KBM-7 (cell line): ENCODE measurements around the gene RPL21.
"Not testable (repeated sequence)": the region's sequence is repeated elsewhere in the genome, so short reads cannot be mapped to it uniquely, and the experiment has no call there.

ENCODE experiments used
- DNase-seq: peaks from one replicate; pipeline ENCODE4 v3.0.0-alpha.2; 2015
- in situ Hi-C: fragments of 300-500 bp; cut with MboI; formaldehyde crosslinking; loops from 2 replicates; pipeline ENCODE4 v1.14.3; 2020; ENCODE audit warnings: low sequenced_read_pairs, low pct_unique_long_range_greater_than_20kb, mixed read lengths

Gene RPL21

DNA sequence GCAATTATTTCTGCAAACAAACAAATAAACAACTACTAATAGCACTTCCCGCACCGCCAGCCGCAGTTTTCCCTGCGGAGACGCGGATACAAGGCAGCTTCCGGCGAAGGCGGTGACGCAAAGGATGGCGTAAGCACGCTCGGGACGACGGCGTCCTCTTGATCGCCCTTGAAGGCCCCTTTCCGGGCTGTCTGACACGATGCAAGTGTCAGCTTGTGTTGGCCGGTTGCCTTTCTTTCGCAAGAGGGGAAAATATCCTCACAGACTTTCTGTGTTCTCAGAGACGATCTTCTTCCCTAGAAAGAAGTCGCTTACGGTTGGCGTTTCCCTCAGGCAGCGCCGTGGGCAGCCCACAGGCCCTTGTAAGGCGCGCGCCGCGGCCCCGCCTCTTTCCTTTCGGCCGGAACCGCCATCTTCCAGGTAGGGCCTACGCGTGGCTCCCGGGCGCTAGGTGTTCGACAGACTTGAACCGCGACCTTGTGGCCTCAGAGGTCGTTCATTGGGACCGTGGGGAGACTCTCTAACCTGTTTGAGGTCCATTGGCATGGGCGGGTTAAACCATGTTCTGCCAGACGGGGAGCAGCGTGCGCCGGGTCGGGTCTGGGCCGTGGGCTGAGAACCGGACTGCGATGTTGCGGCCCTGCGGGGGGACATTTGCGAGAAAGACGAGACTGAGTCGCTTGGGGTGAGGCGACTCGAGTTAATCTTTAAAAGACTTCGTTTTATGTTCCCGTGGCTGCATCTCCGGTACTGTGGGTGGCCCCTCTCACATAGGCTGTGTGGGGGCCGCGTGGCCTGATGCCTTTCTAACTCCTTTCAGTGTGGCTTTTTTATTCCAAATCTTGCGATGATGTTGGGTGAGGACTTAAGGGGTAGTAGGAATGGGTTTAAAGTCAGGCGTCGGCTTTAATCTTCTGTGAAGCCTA is at the start of gene RPL21:
RPL21 (plus strand) TSS at position 393 of the 926 bp plus-strand sequence. CDS start 2,219 bp downstream, outside the sequence.
- peak; percentile 97 for DNase-seq
- in situ Hi-C loops: no loop called here

DNA sequence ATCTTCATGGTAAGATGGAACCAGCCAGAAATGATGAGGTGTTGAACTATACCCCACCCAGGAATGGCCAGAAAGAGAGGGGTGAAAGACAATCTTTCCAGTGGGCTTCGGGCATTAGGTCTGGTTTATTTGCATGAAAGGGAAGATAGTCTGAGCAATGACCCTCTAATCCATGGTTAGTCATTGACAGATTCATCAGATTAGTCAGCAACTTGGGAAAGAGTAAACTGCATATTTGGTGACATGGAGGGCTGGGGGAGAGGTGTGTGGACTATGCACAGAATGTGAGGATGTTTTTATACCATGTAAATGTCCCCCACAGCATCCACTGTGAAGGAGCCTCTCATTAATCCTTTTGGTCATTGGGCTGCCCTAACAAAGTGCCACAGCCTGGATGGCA is 49.7 kb upstream of the RPL21 start:
- DNase-seq: no peak
- in situ Hi-C loops: no loop called here

DNA sequence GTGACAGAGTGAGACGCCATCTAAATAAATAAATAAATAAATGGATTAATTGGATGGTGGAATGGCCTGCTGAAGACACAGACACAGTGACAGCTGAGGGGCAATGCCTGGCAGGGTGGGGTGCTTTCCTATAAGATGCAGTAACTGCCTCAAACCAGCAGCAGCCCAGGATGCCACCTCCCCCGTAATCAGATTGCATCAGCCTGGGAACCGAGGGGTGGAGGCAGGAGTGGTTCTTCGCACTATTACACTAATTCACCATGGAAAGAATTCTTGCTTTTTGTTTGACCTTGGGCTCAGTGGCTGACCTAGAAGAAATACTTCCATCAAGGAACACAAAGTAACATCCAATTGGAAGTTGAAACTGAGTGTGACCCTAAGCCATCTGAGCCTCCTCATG is 48.2 kb upstream of the RPL21 start:
- in situ Hi-C loops: no loop called here
- DNase-seq: no peak

DNA sequence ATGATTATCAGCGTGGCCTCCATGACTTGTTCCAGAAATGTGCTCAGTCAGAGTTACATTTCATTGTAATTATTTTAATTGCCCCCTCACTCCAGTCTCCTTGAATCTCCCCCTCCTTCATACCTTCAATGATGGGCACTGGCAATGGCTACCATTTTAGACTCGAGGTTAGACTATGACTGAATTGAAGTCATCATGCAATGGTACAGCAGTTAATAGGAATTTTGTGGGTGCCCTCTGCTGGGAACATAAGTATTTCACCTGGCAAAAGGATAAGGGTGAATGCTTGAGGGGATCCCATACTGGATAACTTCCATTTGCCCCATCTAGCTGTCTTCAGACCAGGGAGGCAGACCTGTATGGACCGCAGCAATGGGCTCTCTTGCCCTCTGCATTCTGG is 47.5 kb upstream of the RPL21 start:
- in situ Hi-C loops: no loop called here
- no peak for DNase-seq

DNA sequence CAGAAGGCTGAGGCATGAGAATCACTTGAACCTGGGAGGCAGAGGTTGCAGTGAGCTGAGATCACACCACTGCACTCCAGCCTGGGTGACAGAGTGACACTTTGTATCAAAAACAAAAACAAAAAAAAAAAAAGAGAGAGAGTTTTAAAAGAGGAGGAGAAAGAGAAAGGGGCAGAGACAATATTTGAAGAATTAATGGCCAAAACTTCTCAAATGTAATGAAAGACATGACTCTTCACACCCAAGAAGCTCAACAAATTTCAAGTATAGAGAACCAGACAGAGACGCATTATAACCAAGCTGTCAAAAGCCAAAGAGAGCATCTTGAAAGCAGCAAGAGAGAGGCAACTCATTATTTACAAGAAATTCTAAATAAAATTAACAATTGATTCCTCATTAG is 42.8 kb upstream of the RPL21 start:
- no peak for DNase-seq
- in situ Hi-C loops: no loop called here

DNA sequence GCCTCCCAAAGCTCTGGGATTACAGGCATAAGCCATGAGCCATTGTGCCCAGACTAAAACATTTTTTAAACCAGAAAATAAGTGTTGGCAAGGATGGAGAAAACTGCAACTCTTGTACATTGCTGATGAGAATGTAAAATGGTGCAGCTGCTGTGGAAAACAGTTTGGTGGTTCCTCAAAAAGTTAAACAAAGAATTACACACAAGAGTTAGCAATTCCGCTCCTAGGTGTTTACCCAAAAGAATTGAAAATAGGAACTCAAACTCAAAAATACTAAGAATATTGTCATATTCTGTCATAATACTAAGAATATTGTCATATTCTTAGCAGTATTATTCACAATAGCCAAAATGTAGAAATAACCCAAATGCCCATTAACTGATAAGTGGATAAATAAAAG is 40.1 kb upstream of the RPL21 start:
- DNase-seq: no peak
- in situ Hi-C loops: no loop called here

DNA sequence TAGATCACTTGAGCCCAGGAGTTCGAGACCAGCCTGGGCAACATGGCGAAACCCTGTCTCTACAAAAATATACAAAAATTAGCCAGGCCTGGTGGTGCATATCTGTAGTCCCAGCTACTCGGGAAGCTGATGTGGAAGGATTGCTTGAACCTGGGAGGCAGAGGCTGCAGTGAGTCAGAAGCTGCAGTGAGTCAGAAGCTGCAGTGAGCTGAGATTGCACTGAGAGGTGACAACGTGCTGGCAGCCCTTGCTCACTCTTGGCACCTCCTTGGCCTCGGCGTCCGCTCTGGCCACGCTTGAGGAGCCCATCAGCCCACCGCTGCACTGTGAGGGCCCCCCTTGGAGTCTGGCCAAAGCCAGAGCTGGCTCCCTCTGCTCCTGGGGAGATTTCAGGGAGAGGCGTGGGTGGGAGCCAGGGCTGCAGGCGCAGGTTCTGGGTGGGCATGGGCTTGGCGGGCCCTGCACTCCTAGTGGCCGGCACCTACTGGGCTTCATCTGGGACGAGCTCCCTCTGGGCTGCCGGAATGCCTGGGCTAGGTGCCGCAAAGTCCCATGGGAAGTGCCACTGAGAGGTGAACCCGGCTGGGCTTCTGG is 39.5 kb upstream of the RPL21 start:
- in situ Hi-C loops: no loop called here
- no peak for DNase-seq

DNA sequence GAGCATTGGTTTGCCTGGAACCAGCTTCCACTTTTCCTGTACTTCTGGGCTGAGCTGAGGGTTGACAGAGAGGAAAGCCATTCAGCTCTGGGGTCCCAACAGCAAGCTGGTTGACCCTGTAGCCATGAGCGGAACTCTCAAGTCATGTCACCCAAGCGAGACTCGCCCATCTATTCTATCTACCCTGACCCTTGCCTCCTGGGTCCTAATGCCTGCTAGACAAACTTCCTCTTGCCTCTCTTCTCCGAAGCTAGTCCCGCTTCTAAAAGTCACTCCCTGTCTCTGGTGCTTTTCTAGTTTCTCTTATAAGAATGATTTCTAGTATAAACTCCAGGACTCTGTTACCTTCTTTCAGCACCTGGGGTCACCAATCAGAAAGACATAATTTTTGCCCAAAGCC is 38.0 kb upstream of the RPL21 start:
- DNase-seq, in situ Hi-C loops: not testable (repeated sequence)

DNA sequence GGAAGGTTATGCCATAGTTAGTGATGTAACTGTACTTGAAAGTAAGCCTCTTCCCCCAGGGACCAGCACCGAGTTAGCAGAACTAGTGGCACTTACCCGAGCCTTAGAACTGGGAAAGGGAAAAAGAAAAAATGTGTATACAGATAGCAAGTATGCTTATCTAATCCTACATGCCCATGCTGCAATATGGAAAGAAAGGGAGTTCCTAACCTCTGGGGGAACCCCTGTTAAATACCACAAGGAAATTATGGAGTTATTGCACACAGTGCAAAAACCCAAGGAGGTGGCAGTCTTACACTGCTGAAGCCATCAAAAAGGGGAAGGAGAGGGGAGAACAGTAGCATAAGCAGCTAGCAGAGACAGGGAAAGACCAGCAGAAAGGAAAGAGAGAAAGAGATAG is 33.6 kb upstream of the RPL21 start:
- peak; percentile 35 for DNase-seq

DNA sequence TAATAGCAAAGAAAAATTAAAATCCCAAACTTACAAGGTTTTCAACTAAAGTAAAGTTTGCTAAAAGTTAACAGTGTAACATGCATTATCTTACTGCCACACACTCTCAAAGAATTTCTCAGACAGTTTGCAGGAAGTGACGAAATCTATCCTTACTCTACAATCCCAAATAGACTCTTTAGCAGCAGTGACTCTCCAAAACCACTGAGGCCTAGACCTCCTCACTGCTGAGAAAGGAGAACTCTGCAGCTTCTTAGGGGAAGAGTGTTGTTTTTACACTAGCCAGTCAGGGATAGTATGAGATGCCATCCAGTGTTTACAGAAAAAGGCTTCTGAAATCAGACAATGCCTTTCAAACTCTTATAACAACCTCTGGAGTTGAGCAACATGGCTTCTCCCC is 32.5 kb upstream of the RPL21 start:
- in situ Hi-C loops: not testable (repeated sequence)
- DNase-seq: peak; percentile 43

More for the DNA sequence above, 33.6 kb upstream of the RPL21 start:
- in situ Hi-C loops: not testable (repeated sequence)

DNA sequence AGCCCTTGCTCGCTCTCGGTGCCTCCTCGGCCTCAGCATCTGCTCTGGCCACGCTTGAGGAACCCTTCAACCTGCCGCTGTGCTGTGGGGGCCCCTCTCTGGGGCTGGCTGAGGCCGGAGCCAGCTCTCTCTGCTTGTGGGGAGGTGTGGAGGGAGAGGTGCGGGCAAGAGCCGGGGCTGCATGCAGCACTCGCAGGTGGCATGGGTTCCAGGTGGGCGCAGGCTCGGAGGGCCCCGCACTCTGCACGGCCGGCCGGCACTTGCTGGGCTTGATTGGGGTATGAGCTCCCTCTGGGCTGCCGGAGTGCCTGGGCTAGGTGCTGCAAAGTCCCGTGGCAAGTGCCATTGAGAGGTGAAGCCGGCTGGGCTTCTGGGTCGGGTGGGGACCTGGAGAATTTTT is 31.7 kb upstream of the RPL21 start:
- DNase-seq: no peak
- in situ Hi-C loops: no loop called here

DNA sequence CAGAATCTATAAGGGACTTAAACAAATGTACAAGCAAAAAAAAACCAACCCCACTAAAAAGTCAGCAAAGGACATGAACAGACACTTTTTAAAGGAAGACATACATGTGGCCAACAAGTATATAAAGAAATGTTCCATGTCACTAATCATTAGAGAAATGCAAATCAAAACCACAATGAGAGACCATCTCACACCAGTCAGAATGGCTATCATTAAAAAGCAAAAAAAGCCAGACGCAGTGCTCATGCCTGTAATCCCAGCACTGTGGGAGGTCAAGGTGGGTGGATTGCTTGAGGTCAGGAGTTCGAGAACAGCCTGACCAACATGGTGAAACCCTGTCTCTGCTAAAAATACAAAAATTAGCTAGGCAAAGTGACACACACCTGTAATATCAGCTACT is 29.3 kb upstream of the RPL21 start:
- DNase-seq, in situ Hi-C loops: not testable (repeated sequence)

DNA sequence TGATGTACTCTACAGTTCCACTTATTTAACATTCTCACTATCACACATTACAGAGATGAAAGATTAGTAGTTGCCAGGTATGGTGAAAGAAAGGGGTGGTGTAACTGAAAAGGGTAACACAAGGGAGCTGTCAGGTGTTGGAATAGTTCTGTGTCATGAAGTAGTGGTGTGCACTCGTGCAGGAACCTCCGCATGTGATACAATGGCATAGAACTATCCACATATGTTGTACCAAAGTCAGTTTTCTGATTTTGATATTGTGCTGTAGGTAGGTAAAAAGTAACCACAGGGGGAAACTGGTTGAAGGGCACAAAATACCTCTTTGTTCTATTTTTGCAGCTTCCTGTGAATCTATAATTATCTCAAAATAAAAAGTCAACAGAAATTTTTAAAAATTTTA is 24.4 kb upstream of the RPL21 start:
- no peak for DNase-seq
- in situ Hi-C loops: no loop called here

DNA sequence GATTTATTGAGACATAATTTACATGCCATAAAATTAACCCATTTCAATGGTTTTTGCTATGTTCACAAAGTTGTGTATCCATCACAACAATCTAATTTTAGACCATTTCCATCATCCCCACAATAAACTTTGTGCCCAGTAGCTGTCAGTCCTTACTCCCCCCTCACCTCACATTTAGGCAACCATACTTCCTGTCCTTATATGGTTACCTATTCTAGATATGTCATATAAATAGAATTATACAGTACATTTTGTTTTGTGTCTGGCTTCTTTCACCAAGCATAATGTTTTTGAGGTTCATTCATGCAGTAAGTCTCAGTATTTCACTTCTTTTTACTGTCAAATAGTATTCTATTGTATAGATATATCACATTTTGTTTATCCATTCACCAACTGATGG is 23.2 kb upstream of the RPL21 start:
- DNase-seq: no peak
- in situ Hi-C loops: no loop called here

DNA sequence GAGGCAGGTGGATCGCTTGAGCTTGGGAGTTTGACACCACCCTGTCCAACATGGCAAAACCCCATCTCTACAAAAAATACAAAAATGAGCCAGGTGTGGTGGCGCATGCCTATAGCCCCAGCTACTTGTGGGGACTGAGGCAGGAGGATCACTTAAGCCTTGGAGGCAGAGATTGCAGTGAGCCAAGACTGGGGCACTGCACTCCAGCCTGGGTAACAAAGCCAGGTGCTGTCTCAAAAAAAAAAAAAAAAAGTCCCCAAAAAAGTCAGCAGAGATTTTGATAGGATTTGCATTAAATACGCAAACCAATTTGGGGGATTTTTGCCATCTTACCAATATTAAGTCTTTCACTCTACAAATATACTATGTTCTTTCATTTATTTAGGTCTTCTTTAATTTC is 21.7 kb upstream of the RPL21 start:
- DNase-seq: no peak
- in situ Hi-C loops: no loop called here

DNA sequence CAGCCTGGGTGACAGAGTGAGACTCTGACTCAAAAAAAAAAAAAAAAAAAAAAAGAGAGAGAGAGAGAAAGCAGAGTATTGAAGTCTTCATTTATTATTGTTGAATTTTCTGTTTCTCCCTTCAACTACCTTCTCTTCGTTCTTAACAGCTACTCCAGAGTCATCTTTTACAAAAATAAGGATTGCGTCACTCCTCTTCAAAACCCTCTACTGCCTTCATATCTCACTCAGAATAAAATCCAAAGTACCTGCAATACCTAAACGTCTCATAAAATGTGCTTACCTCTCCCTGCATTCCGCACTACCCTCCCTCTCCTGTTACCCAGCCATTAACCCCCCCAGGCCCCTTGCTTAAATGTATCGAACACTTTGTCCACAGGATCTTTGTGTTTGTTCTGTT is 17.4 kb upstream of the RPL21 start:
- DNase-seq: no peak
- in situ Hi-C loops: no loop called here

DNA sequence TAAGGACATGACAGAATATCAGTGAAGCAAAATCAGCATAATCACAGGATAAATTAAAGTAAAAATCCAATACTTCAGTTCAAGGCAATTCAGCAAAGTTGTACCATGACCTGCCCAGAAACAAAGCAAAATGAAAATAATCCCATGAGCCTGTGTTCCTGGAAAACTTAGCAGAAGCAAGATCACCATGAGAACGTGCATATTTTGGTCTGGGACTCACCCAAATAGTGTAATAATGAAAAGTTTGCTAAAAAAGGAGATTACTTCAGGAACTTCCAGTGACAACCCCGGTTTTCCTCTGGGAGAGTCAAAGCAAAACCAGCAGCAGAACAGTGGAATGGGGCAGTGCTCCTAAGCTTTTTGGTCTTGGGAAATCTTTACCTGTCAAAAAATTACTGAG is 14.9 kb upstream of the RPL21 start:
- no peak for DNase-seq
- in situ Hi-C loops: no loop called here

DNA sequence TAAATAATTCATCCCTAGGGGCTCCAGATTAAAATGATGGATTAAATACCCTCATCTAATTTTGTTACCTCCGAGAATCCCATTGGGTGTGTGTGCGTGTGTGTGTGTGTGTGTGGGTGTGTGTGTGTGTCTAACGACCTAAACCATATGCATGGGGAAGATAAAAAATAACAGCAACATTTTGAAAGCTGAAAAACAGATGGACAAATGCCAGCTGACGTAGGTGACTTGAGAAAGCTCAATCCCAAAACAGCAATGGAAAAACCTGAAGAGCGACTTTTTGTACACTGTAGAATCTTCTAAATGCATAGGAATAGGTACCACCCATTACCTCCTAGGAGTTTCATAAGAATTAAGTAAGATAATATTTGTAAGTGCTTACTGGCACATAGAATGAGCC is 8.7 kb upstream of the RPL21 start:
- no peak for DNase-seq
- in situ Hi-C loops: no loop called here

DNA sequence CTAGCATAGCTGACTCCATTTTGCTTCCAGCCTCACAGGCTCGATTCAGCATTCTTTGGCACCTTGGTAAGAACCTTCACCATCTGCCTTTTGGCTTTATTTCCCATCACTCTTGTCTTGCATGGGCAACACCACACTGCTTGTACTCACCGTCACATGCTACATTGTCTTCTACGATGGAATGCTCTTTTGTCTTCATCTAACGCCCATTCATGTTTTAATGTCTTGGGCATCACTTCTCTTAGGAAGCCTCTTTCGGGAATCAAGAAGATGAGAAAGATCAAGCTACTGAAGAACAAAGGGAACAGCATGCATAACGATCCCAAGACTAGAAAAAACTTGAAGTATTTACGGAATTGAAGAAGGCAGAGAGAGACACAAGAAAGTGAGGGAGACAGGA is 5.7 kb upstream of the RPL21 start:
- no peak for DNase-seq
- in situ Hi-C loops: no loop called here

DNA sequence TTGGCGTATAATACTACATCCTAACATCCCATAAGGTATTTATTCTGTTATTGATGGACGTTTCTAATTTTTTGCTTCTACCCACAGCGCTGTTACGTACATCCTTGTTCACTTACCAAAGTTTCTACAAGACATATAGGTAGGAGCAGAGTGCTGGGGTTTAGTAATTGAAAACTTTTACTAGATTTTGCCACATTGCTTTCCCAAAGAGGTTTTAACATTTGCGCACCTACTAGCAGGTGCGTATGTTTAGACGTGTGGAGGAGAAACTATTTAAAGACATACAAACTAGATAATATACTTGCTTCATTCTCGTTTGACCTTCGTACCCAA is 559 bp upstream of the RPL21 start:
- in situ Hi-C loops: no loop called here
- DNase-seq: no peak

DNA sequence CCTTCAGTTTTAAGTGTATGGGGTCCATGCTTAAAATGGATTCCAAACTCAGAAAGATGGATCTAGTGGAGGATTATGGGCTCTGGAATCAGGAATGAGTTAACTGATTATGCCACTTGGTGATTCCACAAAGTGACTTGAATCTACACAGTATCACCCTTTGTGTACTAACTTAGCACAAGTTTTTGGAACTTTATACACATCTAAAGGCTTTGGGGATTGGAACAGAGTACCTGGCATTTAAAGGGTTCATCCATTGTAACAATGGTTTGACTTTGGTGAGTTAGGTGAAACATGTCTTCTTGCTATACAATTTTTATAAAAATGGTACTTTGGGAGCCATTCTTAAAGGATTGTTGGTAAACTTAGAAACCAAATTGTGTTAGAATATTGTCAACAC is 1.1 kb downstream of the RPL21 start:
- DNase-seq: no peak
- in situ Hi-C loops: no loop called here
